GM21529 (cell line): ENCODE measurements around the gene CACFD1.

ENCODE experiments used
- ATAC-seq: cut with Tn5 transposase; IDR thresholded peaks from one replicate; pipeline ENCODE4 v1.9.1; 2021; ENCODE audit not compliant: unreplicated experiment

CACFD1 gene

GRCh38 chr9:133515615-133516255, 56.0 kb downstream of the CACFD1 start:
- ATAC-seq = no peak

GRCh38 chr9:133516256-133516960, 56.6 kb downstream of the CACFD1 start:
- no peak for ATAC-seq

- ATAC-seq = no peak
Measured at GRCh38 chr9:133516961-133517350, 57.2 kb downstream of the CACFD1 start.

- no peak for ATAC-seq
Measured at GRCh38 chr9:133517711-133518110, 57.9 kb downstream of the CACFD1 start.

- ATAC-seq = no peak
Measured at GRCh38 chr9:133518200-133518599, 58.4 kb downstream of the CACFD1 start.

GRCh38 chr9:133518706-133519449, 59.1 kb downstream of the CACFD1 start:
- no peak for ATAC-seq

- ATAC-seq = no peak
Measured at GRCh38 chr9:133519693-133520092, 59.9 kb downstream of the CACFD1 start.

GRCh38 chr9:133520121-133520835, 60.5 kb downstream of the CACFD1 start:
- ATAC-seq = no peak
